ENCODE results near the gene DRD2. TPM values are rescaled to one million over a fixed set of nuclear protein-coding genes. Genes with fewer than 3 reads are reported as not detected.

DRD2 gene
- total RNA-seq, 4 donors from 2014 or later: 0.13 to 0.17 TPM; not detected in 2

GRCh38 chr11:113375402-113375801, 99.8 kb downstream of the DRD2 start:
- TF ChIP-seq CTCF (IDR thresholded peaks at IDR 0.05) (no peak), POLR2A (IDR thresholded peaks at IDR 0.05; ENCODE audit: low read depth) (no peak), EP300 (IDR thresholded peaks at IDR 0.05) (no peak), POLR2AphosphoS5 (IDR thresholded peaks at IDR 0.05) (no peak)
- no peak for DNase-seq (ENCODE audit: extremely low spot score)
- intact Hi-C loops (cut with DNase I): no loop called here
- Histone ChIP-seq H3K9me3 (no peaks in the 10 kb centered on the region), H3K36me3 (peaks cover 0 to under 1% (median 0%) of the 10 kb centered on the region in 4 donors), H3K27me3 (no peaks in the 10 kb centered on the region), H3K4me3 (no peak overlapping the region), H3K4me1 (peaks cover 0 to 10% (median 9%) of the 10 kb centered on the region in 4 donors), H3K27ac (replicated peaks in 1 of 4) (no peak overlapping the region)
- 86% methylated on average over 5 of the region's 5 CpGs for WGBS

GRCh38 chr11:113373981-113374560, 101.1 kb downstream of the DRD2 start:
- H3K36me3 ChIP-seq: peaks cover 0 to 10% (median 2%) of the 10 kb centered on the region in 4 donors
- DNase-seq (ENCODE audit: extremely low spot score): no peak
- 70% methylated on average over 10 of the region's 10 CpGs for WGBS
- peaks cover 0 to 10% (median 9%) of the 10 kb centered on the region in 4 donors for H3K4me1 ChIP-seq
- TF ChIP-seq CTCF (IDR thresholded peaks at IDR 0.05) (no peak), POLR2A (IDR thresholded peaks at IDR 0.05; ENCODE audit: low read depth) (no peak), POLR2AphosphoS5 (IDR thresholded peaks at IDR 0.05) (no peak), EP300 (IDR thresholded peaks at IDR 0.05) (no peak)
- no peaks in the 10 kb centered on the region for H3K9me3 ChIP-seq
- no peak overlapping the region for H3K4me3 ChIP-seq
- intact Hi-C loops (cut with DNase I): no loop called here
- H3K27ac ChIP-seq (replicated peaks in 1 of 4): no peak overlapping the region
- no peaks in the 10 kb centered on the region for H3K27me3 ChIP-seq

GRCh38 chr11:113373306-113373705, 101.9 kb downstream of the DRD2 start:
- WGBS: 81% methylated on average over 3 of the region's 3 CpGs
- H3K4me3 ChIP-seq: no peak overlapping the region
- no peak overlapping the region for H3K27ac ChIP-seq (replicated peaks in 1 of 4)
- TF ChIP-seq EP300 (IDR thresholded peaks at IDR 0.05) (no peak), POLR2AphosphoS5 (IDR thresholded peaks at IDR 0.05) (no peak), POLR2A (IDR thresholded peaks at IDR 0.05; ENCODE audit: low read depth) (no peak), CTCF (IDR thresholded peaks at IDR 0.05) (no peak)
- H3K9me3 ChIP-seq: no peaks in the 10 kb centered on the region
- H3K4me1 ChIP-seq: peaks cover 0 to 10% (median 9%) of the 10 kb centered on the region in 4 donors
- H3K36me3 ChIP-seq: peaks cover 2 to 17% (median 7%) of the 10 kb centered on the region in 4 donors
- intact Hi-C loops (cut with DNase I): no loop called here
- no peak for DNase-seq (ENCODE audit: extremely low spot score)
- no peaks in the 10 kb centered on the region for H3K27me3 ChIP-seq

GRCh38 chr11:113372309-113372708, 102.9 kb downstream of the DRD2 start:
- no peak for DNase-seq (ENCODE audit: extremely low spot score)
- WGBS: 87% methylated on average over 4 of the region's 4 CpGs
- Histone ChIP-seq H3K4me3 (no peak overlapping the region), H3K4me1 (peaks cover 0 to under 1% (median under 1%) of the 10 kb centered on the region in 4 donors), H3K27ac (replicated peaks in 1 of 4) (no peak overlapping the region), H3K36me3 (peaks cover 3 to 26% (median 15%) of the 10 kb centered on the region in 4 donors), H3K27me3 (no peaks in the 10 kb centered on the region), H3K9me3 (no peaks in the 10 kb centered on the region)
- TF ChIP-seq CTCF (IDR thresholded peaks at IDR 0.05): no peak
- no peak for TF ChIP-seq EP300 (IDR thresholded peaks at IDR 0.05)
- no peak for TF ChIP-seq POLR2AphosphoS5 (IDR thresholded peaks at IDR 0.05)
- TF ChIP-seq POLR2A (IDR thresholded peaks at IDR 0.05; ENCODE audit: low read depth): no peak
- intact Hi-C loops (cut with DNase I): no loop called here

GRCh38 chr11:113370634-113371033, 104.6 kb downstream of the DRD2 start:
- Histone ChIP-seq H3K27me3 (no peaks in the 10 kb centered on the region), H3K36me3 (peaks cover 6 to 43% (median 29%) of the 10 kb centered on the region in 4 donors), H3K27ac (replicated peaks in 1 of 4) (no peak overlapping the region), H3K4me3 (no peak overlapping the region), H3K9me3 (no peaks in the 10 kb centered on the region), H3K4me1 (no peaks in the 10 kb centered on the region)
- intact Hi-C loops (cut with DNase I): no loop called here
- TF ChIP-seq POLR2A (IDR thresholded peaks at IDR 0.05; ENCODE audit: low read depth) (no peak), POLR2AphosphoS5 (IDR thresholded peaks at IDR 0.05) (no peak), CTCF (IDR thresholded peaks at IDR 0.05) (no peak), EP300 (IDR thresholded peaks at IDR 0.05) (no peak)
- DNase-seq (ENCODE audit: extremely low spot score): no peak
- 90% methylated on average over 5 of the region's 5 CpGs for WGBS

Data from esophagus muscularis mucosa (tissue), 4 donors.